Activated B cell treated with CpG ODN at 0.5 μM for 24 hours (primary cell): Measurements from ENCODE around the gene ARHGEF19. TPM values are rescaled to one million over a fixed set of nuclear protein-coding genes. Genes with fewer than 3 reads are reported as not detected.
"Not testable (repeated sequence)": the region's sequence is repeated elsewhere in the genome, so short reads cannot be mapped to it uniquely, and the experiment has no call there.

Source experiments
- ATAC-seq: fragments of 200-7000 bp; cut with Tn5 transposase; one replicate; pipeline ENCODE4 v1.10.0; 2021; ENCODE audit warnings: low read depth, mild to moderate bottlenecking, moderate library complexity
- CTCF ChIA-PET: fragments of 350-600 bp; sonication (Branson Sonifier 250); formaldehyde crosslinking; loops from one replicate; lab custom pipeline; 2021; ENCODE audit warnings: antibody characterized with exemption; lab: Charles Lee
- POLR2A ChIA-PET: fragments of 350-600 bp; sonication (Branson Sonifier 250); formaldehyde crosslinking; loops from one replicate; lab custom pipeline; 2021; ENCODE audit warnings: antibody characterized with exemption; lab: Charles Lee
- DNase-seq: peaks from one replicate; pipeline ENCODE4 v3.0.0; 2022
- H3K27ac Mint-ChIP-seq: one replicate; pipeline ENCODE4 v1.8.0; 2020; ENCODE audit warnings: mixed read lengths
- H3K27me3 Mint-ChIP-seq: one replicate; pipeline ENCODE4 v1.8.0; 2021; ENCODE audit warnings: mixed read lengths
- H3K36me3 Mint-ChIP-seq: one replicate; pipeline ENCODE4 v1.8.0; 2021; ENCODE audit warnings: low read depth, mixed read lengths
- H3K4me1 Mint-ChIP-seq: one replicate; pipeline ENCODE4 v1.8.0; 2021; ENCODE audit warnings: mixed read lengths
- H3K4me3 Mint-ChIP-seq: one replicate; pipeline ENCODE4 v1.8.0; 2020; ENCODE audit warnings: mild to moderate bottlenecking, mixed read lengths
- H3K9me3 Mint-ChIP-seq: one replicate; pipeline ENCODE4 v1.8.0; 2020; ENCODE audit warnings: mixed read lengths
- intact Hi-C: fragments of 100-400 bp; cut with micrococcal nuclease; formaldehyde crosslinking; loops from one replicate; pipeline ENCODE4 v1.15.1; 2024
- total RNA-seq: library from RNA; stranded (reverse); gene quantifications from 2 replicates; pipeline ENCODE4 v1.2.3, GENCODE V29; 2022
- TF ChIP-seq, protein P1 (sequence below): fragments of 200-600 bp; IDR thresholded peaks from one replicate; pipeline ENCODE4 v1.8.0; 2022; ENCODE audit warnings: antibody characterized with exemption, mild to moderate bottlenecking

ARHGEF19 gene
- total RNA-seq, 1 donor from 2014 or later = 7.7 TPM

DNA sequence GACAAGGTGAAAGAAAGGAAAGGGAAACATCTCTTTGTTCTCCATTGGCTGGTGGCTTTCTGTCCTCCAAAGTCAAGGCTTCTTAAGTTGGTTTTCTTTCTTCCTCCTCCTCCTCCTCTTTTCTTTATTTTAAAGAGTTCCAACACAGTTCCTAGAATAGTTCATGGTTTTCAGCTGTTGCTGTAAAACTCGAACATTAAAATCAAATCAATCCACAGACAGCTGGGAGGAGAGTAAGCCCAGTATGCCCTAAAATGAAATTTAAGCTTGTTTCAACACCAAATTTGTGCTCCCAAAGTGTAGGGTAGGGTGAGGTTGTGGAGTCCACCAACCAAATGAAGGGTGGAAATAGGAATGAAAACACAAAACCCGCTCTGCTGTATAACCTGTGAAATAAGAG lies 35.0 kb upstream of the ARHGEF19 start:
- Mint-ChIP-seq H3K4me3 (no peak overlapping the region), H3K4me1 (peaks cover 25% of the 10 kb centered on the region), H3K27me3 (no peaks in the 10 kb centered on the region), H3K27ac (no peak overlapping the region), H3K9me3 (no peaks in the 10 kb centered on the region), H3K36me3 (peaks cover 37% of the 10 kb centered on the region)
- intact Hi-C loops = no loop called here
- ChIA-PET CTCF (interaction anchor here (1.0 to 3.0 kb wide), 2 partner anchors 165 to 168 kb away, joined by 3 to 11 read pairs; no protein-coding TSS in a partner anchor), POLR2A (interaction anchor here (0.8 kb wide), 1 partner anchor 10 kb away, joined by 3 read pairs; the partner anchor contains the start of gene CPLANE2)
- TF ChIP-seq, protein P1, sequence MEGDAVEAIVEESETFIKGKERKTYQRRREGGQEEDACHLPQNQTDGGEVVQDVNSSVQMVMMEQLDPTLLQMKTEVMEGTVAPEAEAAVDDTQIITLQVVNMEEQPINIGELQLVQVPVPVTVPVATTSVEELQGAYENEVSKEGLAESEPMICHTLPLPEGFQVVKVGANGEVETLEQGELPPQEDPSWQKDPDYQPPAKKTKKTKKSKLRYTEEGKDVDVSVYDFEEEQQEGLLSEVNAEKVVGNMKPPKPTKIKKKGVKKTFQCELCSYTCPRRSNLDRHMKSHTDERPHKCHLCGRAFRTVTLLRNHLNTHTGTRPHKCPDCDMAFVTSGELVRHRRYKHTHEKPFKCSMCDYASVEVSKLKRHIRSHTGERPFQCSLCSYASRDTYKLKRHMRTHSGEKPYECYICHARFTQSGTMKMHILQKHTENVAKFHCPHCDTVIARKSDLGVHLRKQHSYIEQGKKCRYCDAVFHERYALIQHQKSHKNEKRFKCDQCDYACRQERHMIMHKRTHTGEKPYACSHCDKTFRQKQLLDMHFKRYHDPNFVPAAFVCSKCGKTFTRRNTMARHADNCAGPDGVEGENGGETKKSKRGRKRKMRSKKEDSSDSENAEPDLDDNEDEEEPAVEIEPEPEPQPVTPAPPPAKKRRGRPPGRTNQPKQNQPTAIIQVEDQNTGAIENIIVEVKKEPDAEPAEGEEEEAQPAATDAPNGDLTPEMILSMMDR = no peak
- no peak for ATAC-seq
- no peak for DNase-seq

DNA sequence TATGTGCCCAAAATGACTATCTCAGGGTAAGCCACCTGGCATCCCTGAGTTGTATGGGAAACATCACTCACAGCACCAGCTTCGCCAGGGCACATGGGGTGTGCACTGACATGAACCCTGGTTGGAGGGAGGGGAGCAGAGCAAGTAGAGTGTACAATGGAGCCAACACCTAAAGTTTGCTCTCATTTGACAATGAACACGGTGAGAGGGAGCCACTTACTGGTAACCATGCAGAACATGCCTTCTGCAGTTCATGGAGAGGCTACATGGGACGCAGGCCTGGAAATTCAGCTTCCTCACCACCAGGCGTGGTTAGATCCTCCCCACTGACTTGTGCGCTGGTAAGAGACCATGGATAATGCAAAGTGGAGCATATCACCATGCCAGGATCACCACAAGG lies 34.5 kb upstream of the ARHGEF19 start:
- no peaks in the 10 kb centered on the region for H3K27me3 Mint-ChIP-seq
- TF ChIP-seq, protein P1 = no peak
- H3K27ac Mint-ChIP-seq = no peak overlapping the region
- no peak overlapping the region for H3K4me3 Mint-ChIP-seq
- DNase-seq (no peak), ATAC-seq (no peak)
- peaks cover 25% of the 10 kb centered on the region for H3K4me1 Mint-ChIP-seq
- intact Hi-C loops = no loop called here
- POLR2A ChIA-PET = interaction anchor here (0.8 kb wide), 1 partner anchor 9 kb away, joined by 3 read pairs; the partner anchor contains the start of gene CPLANE2
- peaks cover 33% of the 10 kb centered on the region for H3K36me3 Mint-ChIP-seq
- CTCF ChIA-PET = interaction anchor here (3.0 kb wide), 1 partner anchor 168 kb away, joined by 11 read pairs; no protein-coding TSS in a partner anchor
- H3K9me3 Mint-ChIP-seq = no peaks in the 10 kb centered on the region

DNA sequence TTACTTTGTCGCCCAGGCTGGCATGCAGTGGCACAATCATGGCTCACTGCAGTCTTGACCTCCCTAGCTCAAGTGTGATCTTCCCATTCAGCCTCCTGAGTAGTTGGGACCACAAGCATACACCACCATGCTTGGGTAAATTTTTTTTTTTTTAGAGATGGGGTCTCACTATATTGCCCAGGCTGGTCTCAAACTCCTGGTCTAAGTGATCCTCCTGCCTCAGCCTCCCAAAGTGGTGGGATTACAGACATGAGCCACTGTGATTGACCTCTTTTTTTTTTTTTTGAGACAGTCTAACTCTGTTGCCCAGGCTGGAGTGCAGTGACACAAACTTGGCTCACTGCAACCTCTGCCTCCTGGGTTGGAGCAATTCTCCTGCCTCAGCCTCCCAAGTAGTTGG lies 33.8 kb upstream of the ARHGEF19 start:
- Mint-ChIP-seq H3K4me1 (peaks cover 25% of the 10 kb centered on the region), H3K36me3 (peaks cover 25% of the 10 kb centered on the region)
- H3K9me3 Mint-ChIP-seq, POLR2A ChIA-PET, DNase-seq, H3K4me3 Mint-ChIP-seq, H3K27ac Mint-ChIP-seq, H3K27me3 Mint-ChIP-seq, ATAC-seq, intact Hi-C loops: not testable (repeated sequence)
- CTCF ChIA-PET = interaction anchor here (4.3 kb wide), 1 partner anchor 166 kb away, joined by 55 read pairs; no protein-coding TSS in a partner anchor

DNA sequence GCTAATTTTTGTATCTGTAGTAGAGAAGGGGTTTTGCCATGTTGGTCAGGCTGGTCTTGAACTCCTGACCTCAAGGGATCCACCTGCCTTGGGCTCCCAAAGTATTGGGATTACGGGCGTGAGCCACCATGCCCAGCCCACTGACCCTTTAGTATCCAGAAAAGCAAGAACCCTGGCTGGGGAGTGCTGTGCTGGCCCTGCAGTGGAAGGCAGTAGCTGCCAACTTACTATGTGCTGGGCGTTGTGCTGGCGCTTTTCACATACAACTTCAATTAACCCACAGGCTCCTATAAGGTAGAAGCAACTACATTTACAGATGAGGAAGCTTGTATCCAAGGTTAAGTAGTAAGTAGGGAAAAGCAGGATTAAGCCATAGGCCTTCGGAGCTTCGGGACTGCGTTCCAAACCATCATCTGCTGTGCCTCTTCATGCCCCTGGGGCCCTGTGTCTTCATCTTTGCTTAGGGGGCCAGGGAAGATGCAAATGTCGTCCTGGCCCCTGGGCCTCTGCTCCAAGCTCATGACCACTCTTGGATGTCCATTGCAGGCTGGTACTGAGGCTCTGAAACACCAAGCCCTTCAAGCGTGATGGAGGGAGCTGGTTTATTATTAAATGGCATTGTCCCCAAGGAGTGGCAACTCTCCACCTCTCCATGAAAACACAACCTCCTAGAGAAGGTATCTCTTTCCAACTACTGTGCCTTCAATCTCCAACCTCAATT lies 33.2 kb upstream of the ARHGEF19 start:
- CTCF ChIA-PET = interaction anchor here (2.0 to 4.3 kb wide), 2 partner anchors 41 to 165 kb away, joined by 17 to 55 read pairs; no protein-coding TSS in a partner anchor
- Mint-ChIP-seq H3K27me3 (no peaks in the 10 kb centered on the region), H3K4me3 (no peak overlapping the region), H3K36me3 (peaks cover 19% of the 10 kb centered on the region), H3K4me1 (peaks cover 25% of the 10 kb centered on the region), H3K9me3 (no peaks in the 10 kb centered on the region), H3K27ac (no peak overlapping the region)
- POLR2A ChIA-PET = no interaction called here
- TF ChIP-seq, protein P1 = no peak
- ATAC-seq (no peak), DNase-seq (no peak)
- intact Hi-C loops = loop anchor here (2.0 kb wide), 1 partner anchor 59 kb away; no protein-coding TSS in a partner anchor

DNA sequence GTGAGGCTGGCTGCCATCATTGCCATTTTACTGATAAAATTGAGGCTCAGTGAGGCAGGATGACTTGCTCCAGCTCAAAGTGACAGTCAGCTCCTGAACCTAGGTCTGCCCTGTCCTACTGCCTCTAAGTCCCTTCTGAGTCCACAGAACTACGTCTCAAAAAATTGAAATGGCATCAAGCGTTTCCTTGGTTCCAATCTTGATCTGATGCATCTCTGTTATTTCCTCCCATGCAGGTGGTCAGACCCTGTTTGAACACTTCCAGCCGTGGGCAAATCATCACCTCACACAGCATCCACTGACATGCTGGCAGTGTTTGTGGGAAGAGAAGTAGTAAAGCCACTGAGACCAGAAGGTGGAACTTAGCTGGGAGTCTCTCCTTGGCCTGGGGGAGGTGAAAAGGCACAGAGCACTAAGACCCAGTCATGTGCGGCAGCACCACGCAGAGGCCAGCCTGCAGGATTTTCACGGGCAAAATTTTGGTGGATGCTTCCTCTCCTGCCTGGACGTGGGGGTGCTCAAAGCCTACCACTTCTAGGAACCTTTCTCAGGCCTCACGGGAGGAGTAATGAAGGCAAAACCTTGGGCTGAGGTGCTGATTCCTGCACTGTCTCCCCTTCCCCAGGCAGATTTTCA lies 32.3 kb upstream of the ARHGEF19 start:
- peaks cover 21% of the 10 kb centered on the region for H3K4me1 Mint-ChIP-seq
- no peak overlapping the region for H3K4me3 Mint-ChIP-seq
- DNase-seq (no peak), ATAC-seq (no peak)
- POLR2A ChIA-PET = interaction anchor here (1.2 kb wide), 1 partner anchor 166 kb away, joined by 3 read pairs; no protein-coding TSS in a partner anchor
- CTCF ChIA-PET = interaction anchor here (1.6 to 4.3 kb wide), 3 partner anchors 40 to 164 kb away, joined by 9 to 55 read pairs (median 17); no protein-coding TSS in a partner anchor
- intact Hi-C loops = loop anchor here (1.0 to 2.0 kb wide), 5 partner anchors 8 to 235 kb away; no protein-coding TSS in a partner anchor
- peaks cover 15% of the 10 kb centered on the region for H3K36me3 Mint-ChIP-seq
- H3K27ac Mint-ChIP-seq = no peak overlapping the region
- no peaks in the 10 kb centered on the region for H3K9me3 Mint-ChIP-seq
- H3K27me3 Mint-ChIP-seq = no peaks in the 10 kb centered on the region
- TF ChIP-seq, protein P1 = no peak
